Colonic mucosa (tissue), 4 donors: ENCODE measurements around the gene NACC2. TPM values are rescaled to one million over a fixed set of nuclear protein-coding genes. Genes with fewer than 3 reads are reported as not detected.

Experiments
- DNase-seq: peaks from one replicate; pipeline ENCODE4 v3.0.0-alpha.2; 2020
- H3K27ac ChIP-seq: fragments of 200-600 bp; one replicate; pipeline ENCODE4 v1.8.0; 2021
- H3K27me3 ChIP-seq: fragments of 200-600 bp; one replicate; pipeline ENCODE4 v1.8.0; 2021
- H3K36me3 ChIP-seq: fragments of 200-600 bp; one replicate; pipeline ENCODE4 v1.8.0; 2021
- H3K4me1 ChIP-seq: fragments of 200-600 bp; one replicate; pipeline ENCODE4 v1.8.0; 2021; ENCODE audit warnings: mild to moderate bottlenecking
- H3K4me3 ChIP-seq: fragments of 200-600 bp; one replicate; pipeline ENCODE4 v1.8.0; 2021
- H3K9ac ChIP-seq, 2 donors: one replicate each; pipeline ENCODE4 v1.7.0; 2013; ENCODE audit warnings: control low read depth in 2 of 2, low read depth in 2 of 2, low read length in 2 of 2
- H3K9me3 ChIP-seq: fragments of 200-600 bp; one replicate; pipeline ENCODE4 v1.8.0; 2021
- CTCF ChIP-seq: fragments of 200-600 bp; IDR thresholded peaks from one replicate; pipeline ENCODE4 v1.8.0; 2022; ENCODE audit warnings: antibody characterized with exemption, mild to moderate bottlenecking
- intact Hi-C: fragments of 100-400 bp; cut with DNase I; formaldehyde crosslinking; loops from one replicate; pipeline ENCODE4 v1.14.1; 2022
- total RNA-seq, 2 donors: library from RNA; stranded (reverse); fragmentation: NEBNext Ultra II Directional in 1 of 2; extraction: Animal tissue kit (Norgen Biotek cat#: 25700) in 1 of 2; gene quantifications; one replicate each; pipeline ENCODE4 v1.2.1, GENCODE V29; 2021
- donor health status: healthy.
- donor health status: DM: no; HTN: no; CAD: no.
- donor health status: DM: no; HTN: no; CAD: no.

The NACC2 gene
- total RNA-seq, 2 donors from 2014 or later, result 20.3 to 21.0 TPM

- Histone ChIP-seq H3K9ac (no peak overlapping the region), H3K27me3 (peaks cover 37% of the 10 kb centered on the region), H3K4me3 (no peak overlapping the region), H3K9me3 (no peaks in the 10 kb centered on the region), H3K27ac (no peak overlapping the region), H3K4me1 (no peaks in the 10 kb centered on the region), H3K36me3 (no peaks in the 10 kb centered on the region)
- no peak for DNase-seq
- TF ChIP-seq CTCF, result no peak
- intact Hi-C loops, result no loop called here
These were observed 36.8 kb upstream of the NACC2 start for GRCh38 chr9:136131629-136132511.

- Histone ChIP-seq H3K27ac (no peak overlapping the region), H3K4me3 (no peak overlapping the region), H3K9ac (no peak overlapping the region), H3K27me3 (peaks cover 24% of the 10 kb centered on the region), H3K4me1 (no peaks in the 10 kb centered on the region), H3K36me3 (no peaks in the 10 kb centered on the region), H3K9me3 (no peaks in the 10 kb centered on the region)
- DNase-seq, result no peak
- intact Hi-C loops, result no loop called here
- no peak for TF ChIP-seq CTCF
These were observed 34.1 kb upstream of the NACC2 start for GRCh38 chr9:136129176-136129575.

- TF ChIP-seq CTCF, result no peak
- H3K9me3 ChIP-seq, result no peaks in the 10 kb centered on the region
- no peak overlapping the region for H3K27ac ChIP-seq
- H3K36me3 ChIP-seq, result no peaks in the 10 kb centered on the region
- H3K4me1 ChIP-seq, result no peaks in the 10 kb centered on the region
- intact Hi-C loops, result no loop called here
- no peak overlapping the region for H3K4me3 ChIP-seq
- DNase-seq, result no peak
- H3K27me3 ChIP-seq, result peaks cover 17% of the 10 kb centered on the region
- H3K9ac ChIP-seq, result no peak overlapping the region
These were observed 33.3 kb upstream of the NACC2 start for GRCh38 chr9:136128436-136128835.

GRCh38 chr9:136127313-136127712 is 32.2 kb upstream of the NACC2 start:
- Histone ChIP-seq H3K9ac (no peak overlapping the region), H3K36me3 (no peaks in the 10 kb centered on the region), H3K4me3 (no peak overlapping the region), H3K9me3 (no peaks in the 10 kb centered on the region), H3K4me1 (no peaks in the 10 kb centered on the region), H3K27ac (no peak overlapping the region), H3K27me3 (peaks cover 11% of the 10 kb centered on the region)
- no peak for DNase-seq
- no peak for TF ChIP-seq CTCF
- intact Hi-C loops, result no loop called here

GRCh38 chr9:136124976-136125692 is 30.0 kb upstream of the NACC2 start:
- H3K4me3 ChIP-seq, result no peak overlapping the region
- H3K27ac ChIP-seq, result no peak overlapping the region
- H3K36me3 ChIP-seq, result no peaks in the 10 kb centered on the region
- no peaks in the 10 kb centered on the region for H3K9me3 ChIP-seq
- intact Hi-C loops, result no loop called here
- TF ChIP-seq CTCF, result no peak
- peaks cover 3% of the 10 kb centered on the region for H3K27me3 ChIP-seq
- H3K4me1 ChIP-seq, result peaks cover 5% of the 10 kb centered on the region
- DNase-seq, result no peak
- H3K9ac ChIP-seq, result no peak overlapping the region
